Endothelial cell of umbilical vein (primary cell): Measurements from ENCODE around the gene NECTIN3.

ENCODE experiments used
- EZH2 ChIP-seq: IDR thresholded peaks from 2 replicates; pipeline ENCODE4 v1.6.1; 2012; ENCODE audit warnings: borderline replicate concordance, low read depth, mild to moderate bottlenecking, moderate library complexity, low read length, inconsistent platforms; ENCODE audit not compliant: severe bottlenecking
- JUN ChIP-seq: IDR thresholded peaks from 2 replicates; pipeline ENCODE4 v1.6.1; 2011; ENCODE audit warnings: borderline replicate concordance, low read depth; ENCODE audit not compliant: insufficient read length, insufficient read depth
- MYC ChIP-seq: IDR thresholded peaks from one replicate; pipeline ENCODE4 v1.6.1; 2011; ENCODE audit warnings: mild to moderate bottlenecking, low read depth, low read length
- POLR2A ChIP-seq: IDR thresholded peaks from 2 replicates; pipeline ENCODE4 v1.6.1; 2012; ENCODE audit warnings: low read depth, mild to moderate bottlenecking, control low read depth, low read length
- POLR2AphosphoS5 ChIP-seq: IDR thresholded peaks from 2 replicates; pipeline ENCODE4 v1.6.1; 2012; ENCODE audit warnings: low read depth, mild to moderate bottlenecking, control low read depth, low read length, moderate library complexity; ENCODE audit not compliant: insufficient read depth
- TF ChIP-seq, protein P1 (sequence below), 2 donors: IDR thresholded peaks; 1 replicate in 1 of 2; 2 replicates in 1 of 2; pipeline ENCODE4 v1.5.1; 2011; ENCODE audit warnings: low read length in 2 of 2, mild to moderate bottlenecking in 2 of 2, moderate library complexity in 2 of 2, control low read depth in 1 of 2, inconsistent platforms in 1 of 2, low read depth in 1 of 2; ENCODE audit not compliant: insufficient read depth in 1 of 2; ENCODE audit errors: extremely low read depth in 1 of 2
- TF ChIP-seq, protein P2 (sequence below): IDR thresholded peaks from 2 replicates; pipeline ENCODE4 v1.6.1; 2011; ENCODE audit not compliant: insufficient read depth, insufficient read length

DNA sequence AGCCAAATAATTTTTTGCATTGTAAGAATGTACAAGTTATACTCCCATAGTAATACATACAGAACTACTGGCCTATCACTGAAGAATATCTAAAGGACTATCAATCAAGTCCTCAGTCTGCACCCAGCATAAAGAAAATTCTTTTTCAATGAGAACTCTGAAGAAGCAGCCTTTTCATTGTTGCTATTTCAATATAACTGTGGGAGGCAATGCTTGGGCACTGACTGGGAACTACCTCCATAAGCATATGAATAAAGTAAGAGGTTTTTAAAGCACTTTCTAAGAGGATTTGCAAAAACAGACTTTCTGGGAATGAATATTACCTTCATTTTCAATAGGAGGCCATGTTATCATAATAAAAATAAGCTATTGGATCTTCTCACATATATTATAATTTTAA is 24.6 kb upstream of the NECTIN3 start:
- TF ChIP-seq EZH2 (no peak), POLR2AphosphoS5 (no peak), POLR2A (no peak), JUN (no peak), MYC (no peak)
- TF ChIP-seq, protein P1, sequence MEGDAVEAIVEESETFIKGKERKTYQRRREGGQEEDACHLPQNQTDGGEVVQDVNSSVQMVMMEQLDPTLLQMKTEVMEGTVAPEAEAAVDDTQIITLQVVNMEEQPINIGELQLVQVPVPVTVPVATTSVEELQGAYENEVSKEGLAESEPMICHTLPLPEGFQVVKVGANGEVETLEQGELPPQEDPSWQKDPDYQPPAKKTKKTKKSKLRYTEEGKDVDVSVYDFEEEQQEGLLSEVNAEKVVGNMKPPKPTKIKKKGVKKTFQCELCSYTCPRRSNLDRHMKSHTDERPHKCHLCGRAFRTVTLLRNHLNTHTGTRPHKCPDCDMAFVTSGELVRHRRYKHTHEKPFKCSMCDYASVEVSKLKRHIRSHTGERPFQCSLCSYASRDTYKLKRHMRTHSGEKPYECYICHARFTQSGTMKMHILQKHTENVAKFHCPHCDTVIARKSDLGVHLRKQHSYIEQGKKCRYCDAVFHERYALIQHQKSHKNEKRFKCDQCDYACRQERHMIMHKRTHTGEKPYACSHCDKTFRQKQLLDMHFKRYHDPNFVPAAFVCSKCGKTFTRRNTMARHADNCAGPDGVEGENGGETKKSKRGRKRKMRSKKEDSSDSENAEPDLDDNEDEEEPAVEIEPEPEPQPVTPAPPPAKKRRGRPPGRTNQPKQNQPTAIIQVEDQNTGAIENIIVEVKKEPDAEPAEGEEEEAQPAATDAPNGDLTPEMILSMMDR (IDR thresholded peaks at IDR 0.05; ENCODE audit: extremely low read depth in 1 of 2, insufficient read depth in 1 of 2, low read depth in 1 of 2, low read length in 2 of 2) = no peak
- TF ChIP-seq, protein P2, sequence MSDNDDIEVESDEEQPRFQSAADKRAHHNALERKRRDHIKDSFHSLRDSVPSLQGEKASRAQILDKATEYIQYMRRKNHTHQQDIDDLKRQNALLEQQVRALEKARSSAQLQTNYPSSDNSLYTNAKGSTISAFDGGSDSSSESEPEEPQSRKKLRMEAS = no peak
